Stimulated activated CD4-positive, alpha-beta T cell treated with anti-CD3 and anti-CD28 coated beads, Interleukin-2, amount 100 ng/mL, for 24 hours (primary cell): ENCODE results near the gene DENND1A.

Source experiments
- DNase-seq, 2 donors: peaks; one replicate each; pipeline ENCODE4 v3.0.0-alpha.2; 2020

Gene DENND1A

GRCh38 chr9:123373946-123374345, 556.0 kb downstream of the DENND1A start:
- no peak for DNase-seq

GRCh38 chr9:123373447-123373923, 556.4 kb downstream of the DENND1A start:
- DNase-seq = no peak

- DNase-seq = no peak
These were observed 557.0 kb downstream of the DENND1A start for GRCh38 chr9:123372766-123373446.

- DNase-seq = no peak
These were observed 557.9 kb downstream of the DENND1A start for GRCh38 chr9:123371805-123372590.

- no peak for DNase-seq
These were observed 558.7 kb downstream of the DENND1A start for GRCh38 chr9:123371228-123371584.

- no peak for DNase-seq
These were observed 559.2 kb downstream of the DENND1A start for GRCh38 chr9:123370526-123371227.

- DNase-seq = no peak
These were observed 559.8 kb downstream of the DENND1A start for GRCh38 chr9:123370108-123370507.

- no peak for DNase-seq
These were observed 560.6 kb downstream of the DENND1A start for GRCh38 chr9:123369296-123369695.

GRCh38 chr9:123368536-123369153, 561.3 kb downstream of the DENND1A start:
- no peak for DNase-seq

GRCh38 chr9:123368023-123368422, 561.9 kb downstream of the DENND1A start:
- DNase-seq = no peak

GRCh38 chr9:123365881-123366528, 563.9 kb downstream of the DENND1A start:
- DNase-seq = no peak

GRCh38 chr9:123365287-123365880, 564.5 kb downstream of the DENND1A start:
- no peak for DNase-seq

GRCh38 chr9:123364241-123364824, 565.6 kb downstream of the DENND1A start:
- DNase-seq = no peak

- DNase-seq = no peak
These were observed 567.1 kb downstream of the DENND1A start for GRCh38 chr9:123362856-123363255.

GRCh38 chr9:123361731-123362510, 568.0 kb downstream of the DENND1A start:
- no peak for DNase-seq

- DNase-seq = no peak
These were observed 568.7 kb downstream of the DENND1A start for GRCh38 chr9:123361086-123361730.

GRCh38 chr9:123360161-123361085, 569.5 kb downstream of the DENND1A start:
- DNase-seq = peak; percentile 46 to 54

- no peak for DNase-seq
These were observed 570.4 kb downstream of the DENND1A start for GRCh38 chr9:123359546-123359945.

- DNase-seq = no peak
These were observed 570.8 kb downstream of the DENND1A start for GRCh38 chr9:123359106-123359505.
